Superior temporal gyrus (tissue), 1 donor: ENCODE data around the gene PROP1.
"Not testable (repeated sequence)": the region's sequence is repeated elsewhere in the genome, so short reads cannot be mapped to it uniquely, and the experiment has no call there.

Experiments
- DNase-seq: peaks from one replicate; pipeline ENCODE4 v3.0.0-alpha.2; 2016; ENCODE audit errors: extremely low spot score

The PROP1 gene

GRCh38 chr5:177945601-177946283 lies 50.3 kb downstream of the PROP1 start:
- DNase-seq, result not testable (repeated sequence)

GRCh38 chr5:177945145-177945544 lies 50.9 kb downstream of the PROP1 start:
- DNase-seq, result not testable (repeated sequence)

- not testable (repeated sequence) for DNase-seq
Measured at GRCh38 chr5:177943805-177944736, 52.0 kb downstream of the PROP1 start.

- DNase-seq, result not testable (repeated sequence)
Measured at GRCh38 chr5:177942896-177943295, 53.1 kb downstream of the PROP1 start.
